ENCODE results near the gene EP400. TPM values are rescaled to one million over a fixed set of nuclear protein-coding genes. Genes with fewer than 3 reads are reported as not detected.

Gene EP400
- total and polyA plus RNA-seq, 2 of the 13 experiments (the other 11 are each of a cell fraction or from before 2014, with no cell fraction given) = 4.9 to 5.0 TPM

DNA sequence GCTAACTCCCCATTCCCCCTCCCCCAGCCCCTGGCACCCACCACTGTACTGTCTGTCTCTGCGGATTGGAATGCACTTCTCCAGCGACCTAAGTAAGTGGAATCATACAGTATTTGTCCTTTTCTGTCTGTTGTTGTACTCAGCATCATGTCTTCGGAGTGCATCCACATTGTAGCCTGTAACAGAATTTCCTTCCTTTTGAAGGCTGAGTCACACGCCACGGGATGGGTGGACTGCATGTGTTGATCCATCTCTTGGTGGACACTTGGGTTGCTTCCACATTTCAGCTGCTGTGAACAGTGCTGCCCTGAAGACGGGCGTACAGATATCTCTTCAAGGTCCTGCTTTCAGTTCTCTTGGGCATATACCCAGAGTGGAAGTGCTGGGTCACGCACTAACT is 160.0 kb downstream of the EP400 start:
- no peak for FAIRE-seq
- in situ Hi-C loops (cut with HindIII; ENCODE audit: extremely low pct_ligation_motif_present, low pct_unique_long_range_greater_than_20kb) = no loop called here

More for the DNA sequence above, 160.0 kb downstream of the EP400 start:
- no peak overlapping the region for H2AFZ ChIP-seq (ENCODE audit: low read length)
- TF ChIP-seq, protein P1, sequence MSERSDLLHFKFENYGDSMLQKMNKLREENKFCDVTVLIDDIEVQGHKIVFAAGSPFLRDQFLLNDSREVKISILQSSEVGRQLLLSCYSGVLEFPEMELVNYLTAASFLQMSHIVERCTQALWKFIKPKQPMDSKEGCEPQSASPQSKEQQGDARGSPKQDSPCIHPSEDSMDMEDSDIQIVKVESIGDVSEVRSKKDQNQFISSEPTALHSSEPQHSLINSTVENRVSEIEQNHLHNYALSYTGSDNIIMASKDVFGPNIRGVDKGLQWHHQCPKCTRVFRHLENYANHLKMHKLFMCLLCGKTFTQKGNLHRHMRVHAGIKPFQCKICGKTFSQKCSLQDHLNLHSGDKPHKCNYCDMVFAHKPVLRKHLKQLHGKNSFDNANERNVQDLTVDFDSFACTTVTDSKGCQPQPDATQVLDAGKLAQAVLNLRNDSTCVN (CRISPR knock-in tag; IDR thresholded peaks at IDR 0.05; ENCODE audit: borderline replicate concordance) = no peak
- no peak for TF ChIP-seq ZNF292 (CRISPR knock-in tag; IDR thresholded peaks at IDR 0.05; ENCODE audit: borderline replicate concordance, low read depth)
- TF ChIP-seq, protein P2, sequence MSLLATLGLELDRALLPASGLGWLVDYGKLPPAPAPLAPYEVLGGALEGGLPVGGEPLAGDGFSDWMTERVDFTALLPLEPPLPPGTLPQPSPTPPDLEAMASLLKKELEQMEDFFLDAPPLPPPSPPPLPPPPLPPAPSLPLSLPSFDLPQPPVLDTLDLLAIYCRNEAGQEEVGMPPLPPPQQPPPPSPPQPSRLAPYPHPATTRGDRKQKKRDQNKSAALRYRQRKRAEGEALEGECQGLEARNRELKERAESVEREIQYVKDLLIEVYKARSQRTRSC (CRISPR knock-in tag; IDR thresholded peaks at IDR 0.05; ENCODE audit: low read depth) = no peak
- TF ChIP-seq ZNF224 (CRISPR knock-in tag; IDR thresholded peaks at IDR 0.05) = no peak
- TF ChIP-seq ZZZ3 (CRISPR knock-in tag; IDR thresholded peaks at IDR 0.05; ENCODE audit: borderline replicate concordance) = no peak
- no peak for TF ChIP-seq HMGA1 (CRISPR knock-in tag; conservative IDR thresholded peaks at IDR 0.05)
- TF ChIP-seq, protein P3, sequence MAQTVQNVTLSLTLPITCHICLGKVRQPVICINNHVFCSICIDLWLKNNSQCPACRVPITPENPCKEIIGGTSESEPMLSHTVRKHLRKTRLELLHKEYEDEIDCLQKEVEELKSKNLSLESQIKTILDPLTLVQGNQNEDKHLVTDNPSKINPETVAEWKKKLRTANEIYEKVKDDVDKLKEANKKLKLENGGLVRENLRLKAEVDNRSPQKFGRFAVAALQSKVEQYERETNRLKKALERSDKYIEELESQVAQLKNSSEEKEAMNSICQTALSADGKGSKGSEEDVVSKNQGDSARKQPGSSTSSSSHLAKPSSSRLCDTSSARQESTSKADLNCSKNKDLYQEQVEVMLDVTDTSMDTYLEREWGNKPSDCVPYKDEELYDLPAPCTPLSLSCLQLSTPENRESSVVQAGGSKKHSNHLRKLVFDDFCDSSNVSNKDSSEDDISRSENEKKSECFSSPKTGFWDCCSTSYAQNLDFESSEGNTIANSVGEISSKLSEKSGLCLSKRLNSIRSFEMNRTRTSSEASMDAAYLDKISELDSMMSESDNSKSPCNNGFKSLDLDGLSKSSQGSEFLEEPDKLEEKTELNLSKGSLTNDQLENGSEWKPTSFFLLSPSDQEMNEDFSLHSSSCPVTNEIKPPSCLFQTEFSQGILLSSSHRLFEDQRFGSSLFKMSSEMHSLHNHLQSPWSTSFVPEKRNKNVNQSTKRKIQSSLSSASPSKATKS (CRISPR knock-in tag; IDR thresholded peaks at IDR 0.05) = no peak
- TF ChIP-seq, protein P4, sequence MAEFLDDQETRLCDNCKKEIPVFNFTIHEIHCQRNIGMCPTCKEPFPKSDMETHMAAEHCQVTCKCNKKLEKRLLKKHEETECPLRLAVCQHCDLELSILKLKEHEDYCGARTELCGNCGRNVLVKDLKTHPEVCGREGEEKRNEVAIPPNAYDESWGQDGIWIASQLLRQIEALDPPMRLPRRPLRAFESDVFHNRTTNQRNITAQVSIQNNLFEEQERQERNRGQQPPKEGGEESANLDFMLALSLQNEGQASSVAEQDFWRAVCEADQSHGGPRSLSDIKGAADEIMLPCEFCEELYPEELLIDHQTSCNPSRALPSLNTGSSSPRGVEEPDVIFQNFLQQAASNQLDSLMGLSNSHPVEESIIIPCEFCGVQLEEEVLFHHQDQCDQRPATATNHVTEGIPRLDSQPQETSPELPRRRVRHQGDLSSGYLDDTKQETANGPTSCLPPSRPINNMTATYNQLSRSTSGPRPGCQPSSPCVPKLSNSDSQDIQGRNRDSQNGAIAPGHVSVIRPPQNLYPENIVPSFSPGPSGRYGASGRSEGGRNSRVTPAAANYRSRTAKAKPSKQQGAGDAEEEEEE (CRISPR knock-in tag; IDR thresholded peaks at IDR 0.05; ENCODE audit: borderline replicate concordance) = no peak
- TF ChIP-seq, protein P5, sequence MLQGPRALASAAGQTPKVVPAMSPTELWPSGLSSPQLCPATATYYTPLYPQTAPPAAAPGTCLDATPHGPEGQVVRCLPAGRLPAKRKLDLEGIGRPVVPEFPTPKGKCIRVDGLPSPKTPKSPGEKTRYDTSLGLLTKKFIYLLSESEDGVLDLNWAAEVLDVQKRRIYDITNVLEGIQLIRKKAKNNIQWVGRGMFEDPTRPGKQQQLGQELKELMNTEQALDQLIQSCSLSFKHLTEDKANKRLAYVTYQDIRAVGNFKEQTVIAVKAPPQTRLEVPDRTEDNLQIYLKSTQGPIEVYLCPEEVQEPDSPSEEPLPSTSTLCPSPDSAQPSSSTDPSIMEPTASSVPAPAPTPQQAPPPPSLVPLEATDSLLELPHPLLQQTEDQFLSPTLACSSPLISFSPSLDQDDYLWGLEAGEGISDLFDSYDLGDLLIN (CRISPR knock-in tag; IDR thresholded peaks at IDR 0.05; ENCODE audit: borderline replicate concordance) = no peak
- TF ChIP-seq FOXK2 (IDR thresholded peaks at IDR 0.05) = no peak
- no peak for TF ChIP-seq ZNF737 (CRISPR knock-in tag; IDR thresholded peaks at IDR 0.05; ENCODE audit: borderline replicate concordance)
- CTCF ChIA-PET (ENCODE audit: low intra/inter-chr PET ratio, low total read pairs) = no interaction called here
- POLR2A ChIA-PET = no interaction called here
- ATAC-seq (no peak), DNase-seq (ENCODE audit: low spot score) (no peak)
- H3K27ac ChIP-seq (ENCODE audit: extremely low read length, insufficient read depth, low read length) = no peak overlapping the region
- H3K27me3 ChIP-seq (ENCODE audit: control insufficient read depth in 1 of 2, insufficient read depth in 2 of 2, low read length in 2 of 2) = no peaks in the 10 kb centered on the region
- H3K4me1 ChIP-seq (ENCODE audit: insufficient read depth, low read length) = no peaks in the 10 kb centered on the region
- H3K36me3 ChIP-seq (replicated peaks in 1 of 2; ENCODE audit: control insufficient read depth in 1 of 2, insufficient read depth in 2 of 2, low read length in 2 of 2) = peaks cover 12 to 45% of the 10 kb centered on the region in 2 experiments
- WGBS (ENCODE audit: low lambda C conversion rate) = 97% methylated on average over 8 of the region's 8 CpGs
- no peaks in the 10 kb centered on the region for H3K79me2 ChIP-seq (ENCODE audit: insufficient read depth, low read length)
- H3K9me3 ChIP-seq (ENCODE audit: low read length) = no peaks in the 10 kb centered on the region
- H4K20me1 ChIP-seq (ENCODE audit: insufficient read depth, low read length) = no peaks in the 10 kb centered on the region
- H3K4me3 ChIP-seq (replicated peaks in 1 of 3; ENCODE audit: insufficient read depth in 1 of 3, low read depth in 2 of 3, low read length in 3 of 3) = no peak overlapping the region
- BruUV-seq (replicated peaks) = no TSS peak
- no peak overlapping the region for H3K9ac ChIP-seq (ENCODE audit: insufficient read depth, low read depth, low read length)
- no peak overlapping the region for H3K4me2 ChIP-seq (ENCODE audit: low read depth, low read length)
- intact Hi-C loops (cut with micrococcal nuclease; ENCODE audit: unreplicated experiment) = no loop called here
